ENCODE results near the gene CXCR6. TPM values are rescaled to one million over a fixed set of nuclear protein-coding genes. Genes with fewer than 3 reads are reported as not detected.

Gene CXCR6
- total and polyA plus RNA-seq, 2 of the 8 experiments (the other 6 are each of a cell fraction or from before 2014, with no cell fraction given): not detected

GRCh38 chr3:45946875-45947274 is 3.6 kb downstream of the CXCR6 start:
- Histone ChIP-seq H3K4me3 (ENCODE audit: extremely low read depth in 1 of 4, insufficient read depth in 2 of 4, low read depth in 3 of 4, low read length in 4 of 4) (no peak overlapping the region), H3K14ac (ENCODE audit: insufficient read length) (no peak overlapping the region), H3K36me3 (ENCODE audit: control insufficient read depth in 2 of 4, insufficient read depth in 4 of 4, low read length in 3 of 4) (peaks cover 2 to 37% (median 34%) of the 10 kb centered on the region in 4 experiments; a peak in 7 of 8 replicates), H3K27ac (ENCODE audit: low read depth, low read length) (no peak overlapping the region), H3K79me2 (ENCODE audit: control insufficient read depth in 1 of 2, insufficient read depth in 2 of 2, low read length in 2 of 2) (no peaks in the 10 kb centered on the region), H2AFZ (ENCODE audit: low read length) (no peak overlapping the region), H4K5ac (ENCODE audit: insufficient read length, low read depth, low read length) (no peak overlapping the region), H3K4ac (replicated peaks; ENCODE audit: insufficient read length, low read depth, low read length) (no peak overlapping the region), H3K9me3 (ENCODE audit: insufficient read depth in 2 of 2, low read depth in 1 of 2, low read length in 1 of 2) (no peaks in the 10 kb centered on the region), H2BK120ac (replicated peaks; ENCODE audit: low read depth, low read length) (no peak overlapping the region), H4K20me1 (replicated peaks in 1 of 2; ENCODE audit: control insufficient read depth in 1 of 2, insufficient read depth in 2 of 2, low read length in 2 of 2) (peaks cover 1 to 4% of the 10 kb centered on the region in 2 experiments), H2BK5ac (ENCODE audit: low read depth, low read length) (no peak overlapping the region), H2BK15ac (ENCODE audit: low read length) (no peak overlapping the region), H3K56ac (replicated peaks; ENCODE audit: insufficient read length, low read depth, low read length) (no peak overlapping the region), H4K91ac (replicated peaks; ENCODE audit: insufficient read length, low read length) (no peak overlapping the region), H2AK5ac (ENCODE audit: low read depth, low read length) (no peak overlapping the region), H3K9ac (replicated peaks in 1 of 4; ENCODE audit: extremely low read depth in 1 of 4, low read depth in 3 of 4, low read length in 3 of 4) (no peak overlapping the region), H3K4me2 (ENCODE audit: insufficient read depth in 1 of 2, low read depth in 2 of 2, low read length in 2 of 2) (no peak overlapping the region), H4K8ac (ENCODE audit: extremely low read depth, insufficient read depth, low read length) (no peak overlapping the region), H3K4me1 (replicated peaks in 1 of 4; ENCODE audit: control insufficient read depth in 3 of 4, insufficient read depth in 4 of 4, low read length in 3 of 4) (no peaks in the 10 kb centered on the region), H3K18ac (ENCODE audit: extremely low read depth, low read length) (no peak overlapping the region), H3K27me3 (replicated peaks in 1 of 4; ENCODE audit: control insufficient read depth in 3 of 4, extremely low read depth in 1 of 4, insufficient read depth in 3 of 4, low read length in 3 of 4) (no peaks in the 10 kb centered on the region), H2BK20ac (ENCODE audit: low read length) (no peak overlapping the region), H3K23me2 (ENCODE audit: low read depth, low read length) (no peaks in the 10 kb centered on the region), H3K23ac (ENCODE audit: insufficient read length) (no peak overlapping the region), H3K79me1 (ENCODE audit: low read depth, low read length) (no peaks in the 10 kb centered on the region), H2BK12ac (ENCODE audit: low read depth, low read length) (no peak overlapping the region)
- ChIA-PET POLR2A (ENCODE audit: partially characterized antibody) (no interaction called here), CTCF (ENCODE audit: partially characterized antibody) (interaction anchor here (1.1 to 1.6 kb wide), 2 partner anchors 9 to 12 kb away, joined by 3 read pairs; no protein-coding TSS in a partner anchor)
- DNase-seq (ENCODE audit: low read depth in 1 of 2, low spot score in 2 of 2) (no peak), FAIRE-seq (no peak)
- WGBS, 2 experiments (ENCODE audit: extremely low coverage in 1 of 2, insufficient coverage in 1 of 2, insufficient read length in 1 of 2, insufficient replicate concordance in 2 of 2, low coverage in 1 of 2, low lambda C conversion rate in 2 of 2, missing lambda C conversion rate in 1 of 2): 84% methylated on average over 3 of the region's 3 CpGs; no CpG with 5 or more reads in 1 of the 2 experiments
- TF ChIP-seq BACH1 (IDR thresholded peaks at IDR 0.05; ENCODE audit: low read length) (no peak), POU5F1 (IDR thresholded peaks at IDR 0.05; ENCODE audit: low read depth, low read length) (no peak)
